Measurements from ENCODE around the gene MS4A7.

DNA sequence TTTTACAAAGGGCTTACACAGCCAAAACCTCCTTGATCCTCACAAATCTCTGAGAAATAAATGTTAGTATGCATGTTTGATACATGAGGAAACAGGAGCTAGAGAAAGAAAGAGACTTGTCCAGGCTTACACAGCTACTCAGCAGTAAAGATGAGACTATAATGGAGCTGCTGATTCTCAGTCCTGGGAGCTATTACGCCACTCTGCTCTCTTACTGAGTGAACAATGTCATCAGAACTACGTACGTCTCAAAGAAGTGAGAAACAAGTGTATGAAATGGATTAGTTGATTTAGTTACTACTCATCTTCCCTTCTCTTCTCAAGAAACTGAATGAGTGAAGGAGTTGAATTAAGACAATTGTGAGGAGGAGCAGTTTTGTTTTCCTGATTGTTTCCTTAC lies 39.0 kb upstream of the MS4A7 start:
- no peak for TF ChIP-seq CTCF (IDR thresholded peaks at IDR 0.05)
- no peak for TF ChIP-seq POLR2AphosphoS5 (IDR thresholded peaks at IDR 0.05)
- no peak for TF ChIP-seq POLR2A (IDR thresholded peaks at IDR 0.05; ENCODE audit: low read depth)
- no peak for TF ChIP-seq EP300 (IDR thresholded peaks at IDR 0.05)

Measured in esophagus muscularis mucosa (tissue), 4 donors.